HepG2 (cell line): ENCODE data around the gene CD320. TPM values are rescaled to one million over a fixed set of nuclear protein-coding genes. Genes with fewer than 3 reads are reported as not detected.

Experiments
- ATAC-seq: fragments of 200-7000 bp; cut with Tn5 transposase; 3 replicates; pipeline ENCODE4 v1.9.1; 2020; ENCODE audit warnings: mild to moderate bottlenecking, moderate library complexity
- BruUV-seq: library from RNA; stranded (reverse); fragments of 400-500 nt; replicated peaks from 2 replicates; lab custom pipeline; 2021; lab: Mats Ljungman, UMichigan
- CTCF ChIA-PET: fragments of 300-600 bp; formaldehyde crosslinking; extraction: SDS; loops from one replicate; lab custom pipeline; 2021; ENCODE audit warnings: low total read pairs, inconsistent platforms, low intra/inter-chr PET ratio; lab: Yijun Ruan, JAX
- POLR2A ChIA-PET: fragments of 350-600 bp; sonication (Branson Sonifier 250); formaldehyde crosslinking; loops from one replicate; lab custom pipeline; 2020; ENCODE audit warnings: antibody characterized with exemption, inconsistent platforms; lab: Yijun Ruan, JAX
- DNase-seq: peaks from one replicate; pipeline ENCODE4 v3.0.0-alpha.2; 2015; ENCODE audit warnings: low spot score
- FAIRE-seq: peaks from 3 replicates; lab custom pipeline; 2011; peaks lifted over from hg19 to GRCh38; lab: Jason Lieb, UNC
- H2AFZ ChIP-seq: one replicate; pipeline ENCODE4 v1.6.1; 2011; ENCODE audit warnings: low read length, inconsistent platforms
- H3K27ac ChIP-seq: fragments of 300-600 bp; 3 replicates; pipeline ENCODE4 v1.8.0; 2011; ENCODE audit warnings: mixed run types, mild to moderate bottlenecking, mixed read lengths, low read length, inconsistent platforms; ENCODE audit not compliant: insufficient read depth; ENCODE audit errors: extremely low read length
- H3K27me3 ChIP-seq, 2 experiments: fragments of 200-600 bp in 1 of 2; 2 replicates in 1 of 2; 3 replicates in 1 of 2; pipeline versions ENCODE4 v1.6.0 to v1.8.0; 2011; ENCODE audit warnings: low read length in 2 of 2, mild to moderate bottlenecking in 2 of 2, moderate library complexity in 2 of 2, inconsistent platforms in 1 of 2; ENCODE audit not compliant: insufficient read depth in 2 of 2, control insufficient read depth in 1 of 2
- H3K36me3 ChIP-seq, 2 experiments: fragments of 200-600 bp in 1 of 2; replicated peaks in 1 of 2; 2 replicates in 1 of 2; 3 replicates in 1 of 2; pipeline versions ENCODE4 v1.5.1 to v1.8.0; 2011; ENCODE audit warnings: low read length in 2 of 2, inconsistent platforms in 1 of 2; ENCODE audit not compliant: insufficient read depth in 2 of 2, control insufficient read depth in 1 of 2
- H3K4me1 ChIP-seq: 2 replicates; pipeline ENCODE4 v1.5.1; 2012; ENCODE audit warnings: low read length, inconsistent platforms; ENCODE audit not compliant: insufficient read depth
- H3K4me2 ChIP-seq: 2 replicates; pipeline ENCODE4 v1.6.0; 2011; ENCODE audit warnings: low read depth, low read length, inconsistent platforms
- H3K4me3 ChIP-seq, 3 experiments: fragments of 200-600 bp in 1 of 3; sonication (generic), shearing (Covaris generic) in 1 of 3; replicated peaks in 1 of 3; 2 replicates each; pipeline ENCODE4 v1.5.1; 2011 to 2016; ENCODE audit warnings: low read length in 3 of 3, inconsistent platforms in 2 of 3, low read depth in 2 of 3, mild to moderate bottlenecking in 2 of 3, control low read depth in 1 of 3, mixed read lengths in 1 of 3; ENCODE audit not compliant: insufficient read depth in 1 of 3
- H3K79me2 ChIP-seq: one replicate; pipeline ENCODE4 v1.6.1; 2011; ENCODE audit warnings: low read length, inconsistent platforms; ENCODE audit not compliant: insufficient read depth
- H3K9ac ChIP-seq: 2 replicates; pipeline ENCODE4 v1.6.0; 2011; ENCODE audit warnings: mild to moderate bottlenecking, low read depth, low read length, inconsistent platforms; ENCODE audit not compliant: insufficient read depth
- H3K9me3 ChIP-seq: 2 replicates; pipeline ENCODE4 v1.5.1; 2012; ENCODE audit warnings: mild to moderate bottlenecking, low read length
- H4K20me1 ChIP-seq: 2 replicates; pipeline ENCODE4 v1.6.0; 2011; ENCODE audit warnings: inconsistent platforms, mild to moderate bottlenecking, low read length, moderate library complexity; ENCODE audit not compliant: insufficient read depth
- AGO2 ChIP-seq: fragments of 200-400 bp; formaldehyde crosslinking; optimal IDR thresholded peaks from 2 replicates; pipeline ENCODE3; 2017; ENCODE audit warnings: mild to moderate bottlenecking, low read depth, low read length, moderate library complexity
- FOSL2 ChIP-seq: sonication (generic); formaldehyde crosslinking; IDR thresholded peaks from 2 replicates; pipeline ENCODE4 v1.4.0; 2020; ENCODE audit warnings: missing genetic modification reagents
- HMG20A ChIP-seq: IDR thresholded peaks from 2 replicates; pipeline ENCODE4 v1.6.1; 2016; ENCODE audit warnings: borderline replicate concordance
- HOXA3 ChIP-seq: sonication (generic); formaldehyde crosslinking; IDR thresholded peaks from 2 replicates; pipeline ENCODE4 v1.5.0; 2020; ENCODE audit warnings: missing genetic modification reagents
- ZNF160 ChIP-seq: sonication (generic); formaldehyde crosslinking; IDR thresholded peaks from 2 replicates; pipeline ENCODE4 v1.8.0; 2022; ENCODE audit warnings: mild to moderate bottlenecking, inconsistent platforms, missing genetic modification reagents
- ZNF556 ChIP-seq: sonication (generic); formaldehyde crosslinking; IDR thresholded peaks from 2 replicates; pipeline ENCODE4 v1.4.0; 2020; ENCODE audit warnings: mild to moderate bottlenecking, missing genetic modification reagents, borderline replicate concordance
- WGBS: methylation state at CpG from one replicate; pipeline ENCODE4 v1.1.6; 2017; ENCODE audit warnings: low lambda C conversion rate; 5-methylcytosine and 5-hydroxymethylcytosine counted together
- in situ Hi-C: cut with HindIII; loops from 2 replicates; pipeline ENCODE4 v1.10.0; 2017; ENCODE audit warnings: low pct_unique_long_range_greater_than_20kb; ENCODE audit not compliant: extremely low pct_ligation_motif_present
- intact Hi-C: fragments of 100-400 bp; cut with micrococcal nuclease; formaldehyde crosslinking; loops from one replicate; pipeline ENCODE4 v1.10.0; 2022; ENCODE audit not compliant: unreplicated experiment
- polyA plus RNA-seq, 8 experiments: library from polyadenylated mRNA; depleted of rRNA in 3 of 8; stranded (reverse) in 7 of 8; unstranded in 1 of 8; fragments of >200 nt; fragmentation: Illumina TruSeq in 4 of 8; extraction: Trizol in 4 of 8; gene quantifications; 2 replicates each; pipeline versions ENCODE4 v1.2.1 to v1.2.3, GENCODE V29; 2011 to 2016; ENCODE audit warnings: low read depth in 4 of 8, missing spikeins in 1 of 8, mixed read lengths in 1 of 8; ENCODE audit not compliant: insufficient read depth in 1 of 8
- total RNA-seq, 5 experiments: library from RNA; depleted of rRNA; stranded (reverse); fragments of >200 nt; fragmentation: Illumina TruSeq; extraction: Trizol; gene quantifications; 2 replicates each; pipeline ENCODE4 v1.2.3, GENCODE V29; 2016; ENCODE audit warnings: low read depth in 1 of 5
- TF ChIP-seq, protein P1 (sequence below): sonication (generic); formaldehyde crosslinking; IDR thresholded peaks from 2 replicates; pipeline ENCODE4 v1.4.0; 2020; ENCODE audit warnings: mild to moderate bottlenecking, missing genetic modification reagents

Gene CD320
- total and polyA plus RNA-seq, 2 of the 13 experiments (the other 11 are each of a cell fraction or from before 2014, with no cell fraction given), result 83.1 to 99.9 TPM

DNA sequence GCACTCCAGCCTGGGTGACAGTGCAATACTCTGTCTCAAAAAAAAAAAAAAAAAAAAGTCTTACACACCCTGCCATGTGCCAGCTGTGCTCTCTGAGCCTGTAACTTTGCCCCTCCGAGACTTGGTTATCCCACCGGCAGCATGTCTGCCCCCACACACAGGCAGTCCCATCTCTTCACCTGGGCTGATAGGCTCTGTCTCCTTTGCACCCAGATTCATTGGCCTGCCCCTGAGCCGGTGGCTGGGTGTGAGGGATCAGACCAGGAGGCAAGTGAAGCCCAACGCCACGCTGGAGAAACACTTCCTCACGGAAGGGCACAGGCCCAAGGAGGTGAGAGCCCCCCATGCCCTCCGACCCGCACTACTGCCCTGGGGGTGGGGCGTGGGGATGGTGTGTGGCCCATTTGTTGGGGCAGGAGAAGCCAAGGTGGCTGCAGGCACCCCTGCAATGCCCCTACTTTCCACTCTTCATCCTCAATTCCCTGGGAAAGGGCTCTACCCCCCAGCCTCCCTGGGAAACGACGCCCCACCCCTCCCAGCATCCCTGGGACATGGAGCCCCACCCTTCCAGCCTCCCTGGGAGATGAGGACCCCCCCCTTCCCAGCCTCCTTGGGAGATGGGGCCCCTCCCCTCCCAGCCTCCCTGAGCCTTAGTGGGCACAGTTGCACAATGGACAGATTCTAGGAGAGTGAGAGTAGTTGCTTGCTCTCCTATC, 53.7 kb downstream of the CD320 start:
- Histone ChIP-seq H3K27ac (no peak overlapping the region), H4K20me1 (no peaks in the 10 kb centered on the region; the same call in 1 of the 2 replicates), H2AFZ (no peak overlapping the region), H3K4me2 (no peak overlapping the region), H3K9me3 (no peaks in the 10 kb centered on the region), H3K9ac (no peak overlapping the region), H3K4me1 (peaks cover 43% of the 10 kb centered on the region), H3K4me3 (no peak overlapping the region), H3K79me2 (no peaks in the 10 kb centered on the region), H3K36me3 (peaks cover 24 to 56% of the 10 kb centered on the region in 2 experiments), H3K27me3 (no peaks in the 10 kb centered on the region; a peak in 1 of 5 replicates)
- in situ Hi-C loops (loop anchor here (5.0 to 25.0 kb wide), 2 partner anchors 97 to 242 kb away; partner anchors contain the start of gene ELAVL1), intact Hi-C loops (no loop called here)
- ATAC-seq (no peak), DNase-seq (no peak), FAIRE-seq (no peak)
- TF ChIP-seq AGO2, result peak; percentile 54
- TF ChIP-seq FOSL2 (CRISPR knock-in tag), result no peak
- POLR2A ChIA-PET, result interaction anchor here (1.3 kb wide), 1 partner anchor 44 kb away, joined by 4 read pairs; no protein-coding TSS in a partner anchor
- WGBS, result 88% methylated on average over 6 of the region's 11 CpGs
- BruUV-seq, result no TSS peak
- CTCF ChIA-PET, result no interaction called here

- Histone ChIP-seq H3K9me3 (no peaks in the 10 kb centered on the region), H3K4me1 (peaks cover 35% of the 10 kb centered on the region), H2AFZ (no peak overlapping the region), H4K20me1 (no peaks in the 10 kb centered on the region; the same call in 1 of the 2 replicates), H3K4me3 (no peak overlapping the region), H3K9ac (no peak overlapping the region), H3K79me2 (no peaks in the 10 kb centered on the region), H3K27ac (no peak overlapping the region), H3K27me3 (no peaks in the 10 kb centered on the region; a peak in 1 of 5 replicates), H3K4me2 (no peak overlapping the region), H3K36me3 (peaks cover 24 to 50% of the 10 kb centered on the region in 2 experiments)
- ChIA-PET POLR2A (interaction anchor here (1.3 kb wide), 1 partner anchor 44 kb away, joined by 4 read pairs; no protein-coding TSS in a partner anchor), CTCF (interaction anchor here (1.0 to 2.2 kb wide), 2 partner anchors 95 to 235 kb away, joined by 4 to 45 read pairs; no protein-coding TSS in a partner anchor)
- DNase-seq, result no peak
- BruUV-seq, result no TSS peak
- intact Hi-C loops, result loop anchor here (1.0 kb wide), 1 partner anchor 95 kb away; no protein-coding TSS in a partner anchor
- in situ Hi-C loops, result loop anchor here (5.0 to 25.0 kb wide), 2 partner anchors 96 to 241 kb away; partner anchors contain the start of gene ELAVL1
- ATAC-seq, result no peak
- FAIRE-seq, result no peak
- 86% methylated on average over 12 of the region's 12 CpGs for WGBS
- TF ChIP-seq ZNF556 (CRISPR knock-in tag), result no peak
- TF ChIP-seq, protein P1, sequence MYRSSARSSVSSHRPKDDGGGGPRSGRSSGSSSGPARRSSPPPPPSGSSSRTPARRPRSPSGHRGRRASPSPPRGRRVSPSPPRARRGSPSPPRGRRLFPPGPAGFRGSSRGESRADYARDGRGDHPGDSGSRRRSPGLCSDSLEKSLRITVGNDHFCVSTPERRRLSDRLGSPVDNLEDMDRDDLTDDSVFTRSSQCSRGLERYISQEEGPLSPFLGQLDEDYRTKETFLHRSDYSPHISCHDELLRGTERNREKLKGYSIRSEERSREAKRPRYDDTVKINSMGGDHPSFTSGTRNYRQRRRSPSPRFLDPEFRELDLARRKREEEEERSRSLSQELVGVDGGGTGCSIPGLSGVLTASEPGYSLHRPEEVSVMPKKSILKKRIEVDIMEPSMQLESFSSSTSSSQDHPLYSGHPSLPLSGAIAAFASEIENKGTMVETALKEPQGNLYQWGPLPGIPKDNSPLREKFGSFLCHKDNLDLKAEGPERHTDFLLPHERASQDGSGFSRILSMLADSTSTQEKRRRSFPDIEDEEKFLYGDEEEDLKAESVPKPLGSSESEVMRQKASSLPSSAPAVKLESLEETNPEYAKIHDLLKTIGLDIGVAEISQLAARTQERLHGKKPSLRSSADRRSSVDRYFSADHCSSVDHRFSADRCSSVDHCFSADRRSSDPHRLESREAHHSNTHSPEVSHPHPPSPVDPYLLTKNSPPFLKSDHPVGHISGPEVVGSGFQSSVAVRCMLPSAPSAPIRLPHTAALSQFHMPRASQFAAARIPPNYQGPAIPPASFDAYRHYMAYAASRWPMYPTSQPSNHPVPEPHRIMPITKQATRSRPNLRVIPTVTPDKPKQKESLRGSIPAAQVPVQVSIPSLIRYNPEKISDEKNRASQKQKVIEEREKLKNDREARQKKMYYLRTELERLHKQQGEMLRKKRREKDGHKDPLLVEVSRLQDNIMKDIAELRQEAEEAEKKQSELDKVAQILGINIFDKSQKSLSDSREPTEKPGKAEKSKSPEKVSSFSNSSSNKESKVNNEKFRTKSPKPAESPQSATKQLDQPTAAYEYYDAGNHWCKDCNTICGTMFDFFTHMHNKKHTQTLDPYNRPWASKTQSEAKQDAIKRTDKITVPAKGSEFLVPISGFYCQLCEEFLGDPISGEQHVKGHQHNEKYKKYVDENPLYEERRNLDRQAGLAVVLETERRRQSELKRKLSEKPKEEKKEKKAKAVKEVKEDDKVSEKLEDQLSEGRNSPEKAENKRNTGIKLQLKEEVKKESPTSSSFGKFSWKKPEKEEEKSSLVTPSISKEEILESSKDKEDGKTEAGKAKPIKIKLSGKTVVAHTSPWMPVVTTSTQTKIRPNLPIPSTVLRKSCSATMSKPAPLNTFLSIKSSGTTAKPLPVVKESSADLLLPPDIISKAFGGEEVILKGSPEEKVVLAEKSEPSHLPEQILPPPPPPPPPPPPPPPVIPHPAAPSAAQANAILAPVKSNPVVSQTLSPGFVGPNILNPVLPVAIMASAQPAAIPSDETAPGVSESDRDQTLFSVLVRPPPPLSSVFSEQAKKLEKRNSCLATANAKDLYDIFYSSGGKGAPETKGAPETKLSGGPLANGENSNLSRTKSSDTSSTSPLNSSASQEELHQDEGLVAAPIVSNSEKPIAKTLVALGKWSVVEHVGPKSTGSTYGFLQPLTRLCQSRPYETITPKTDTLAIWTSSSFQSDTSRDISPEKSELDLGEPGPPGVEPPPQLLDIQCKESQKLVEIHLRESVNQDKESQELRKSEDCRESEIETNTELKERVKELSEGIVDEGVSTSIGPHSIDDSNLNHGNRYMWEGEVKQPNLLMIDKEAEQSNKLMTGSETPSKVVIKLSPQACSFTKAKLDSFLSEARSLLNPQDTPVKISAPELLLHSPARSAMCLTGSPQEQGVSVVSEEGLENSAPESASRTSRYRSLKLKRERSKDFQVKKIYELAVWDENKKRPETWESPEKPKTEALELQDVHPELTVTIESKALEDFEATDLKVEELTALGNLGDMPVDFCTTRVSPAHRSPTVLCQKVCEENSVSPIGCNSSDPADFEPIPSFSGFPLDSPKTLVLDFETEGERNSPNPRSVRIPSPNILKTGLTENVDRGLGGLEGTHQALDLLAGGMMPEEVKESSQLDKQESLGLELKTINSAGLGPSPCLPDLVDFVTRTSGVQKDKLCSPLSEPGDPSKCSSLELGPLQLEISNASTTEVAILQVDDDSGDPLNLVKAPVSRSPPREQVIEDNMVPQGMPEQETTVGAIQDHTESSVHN (CRISPR knock-in tag), result no peak
- TF ChIP-seq HMG20A, result no peak
- TF ChIP-seq ZNF160, result no peak
- no peak for TF ChIP-seq HOXA3 (CRISPR knock-in tag)
Observed at GRCh38 chr19:8253678-8254077, 54.5 kb downstream of the CD320 start.
